ENCODE results near the gene TASOR. TPM values are rescaled to one million over a fixed set of nuclear protein-coding genes. Genes with fewer than 3 reads are reported as not detected.
"Not testable (repeated sequence)": the region's sequence is repeated elsewhere in the genome, so short reads cannot be mapped to it uniquely, and the experiment has no call there.

The TASOR gene
- total RNA-seq, 2 donors from 2014 or later, result 62.5 to 94.2 TPM

DNA sequence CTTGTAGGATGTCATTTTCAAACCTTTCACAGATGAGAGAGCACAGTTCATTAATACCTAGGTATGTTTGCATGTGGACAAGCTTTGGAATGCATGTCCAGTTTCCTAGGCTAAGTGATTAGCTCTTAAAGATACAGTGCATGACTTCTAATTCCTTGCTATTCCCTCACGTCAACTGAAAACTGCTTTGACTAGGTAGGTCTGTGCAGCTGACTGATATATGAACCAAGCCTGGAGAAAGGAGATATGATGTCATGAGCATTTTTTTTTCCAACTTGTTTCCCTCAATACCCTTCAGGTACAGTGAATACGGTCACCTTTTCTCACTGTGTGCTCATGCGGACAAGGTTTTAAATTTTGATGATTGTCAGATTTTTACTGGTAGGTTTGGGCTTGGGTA lies 41.6 kb upstream of the TASOR start:
- H3K27ac ChIP-seq (ENCODE audit: low read depth, low read length), result no peak overlapping the region
- H3K36me3 ChIP-seq (ENCODE audit: control insufficient read depth, insufficient read depth, low read length), result peaks cover 43% of the 10 kb centered on the region
- no peak for DNase-seq
- no peaks in the 10 kb centered on the region for H3K9me3 ChIP-seq (ENCODE audit: control insufficient read depth, low read length)
- H3K36me3 Mint-ChIP-seq (ENCODE audit: low read depth), result peaks cover 40% of the 10 kb centered on the region
- H3K27me3 ChIP-seq (ENCODE audit: control insufficient read depth, insufficient read depth, low read length, poor library complexity, severe bottlenecking), result no peaks in the 10 kb centered on the region
- no peaks in the 10 kb centered on the region for H3K27me3 Mint-ChIP-seq (ENCODE audit: insufficient read depth)
- H3K4me3 Mint-ChIP-seq, result no peak overlapping the region
- 88 to 96% methylated on average over 1 to 3 of the region's 3 CpGs for WGBS, 2 experiments (ENCODE audit: insufficient coverage in 1 of 2, insufficient read length in 1 of 2)
- H3K27ac Mint-ChIP-seq, result no peak overlapping the region
- no peaks in the 10 kb centered on the region for H3K4me1 ChIP-seq (ENCODE audit: control insufficient read depth, insufficient read depth, low read length)
- H3K4me1 Mint-ChIP-seq, result no peaks in the 10 kb centered on the region
- H3K9me3 Mint-ChIP-seq, result peaks cover 6% of the 10 kb centered on the region
- H3K9ac ChIP-seq (ENCODE audit: extremely low read depth, low read length, poor library complexity, severe bottlenecking), result no peak overlapping the region
- H3K4me3 ChIP-seq (ENCODE audit: low read length), result no peak overlapping the region
- TF ChIP-seq, protein P1, sequence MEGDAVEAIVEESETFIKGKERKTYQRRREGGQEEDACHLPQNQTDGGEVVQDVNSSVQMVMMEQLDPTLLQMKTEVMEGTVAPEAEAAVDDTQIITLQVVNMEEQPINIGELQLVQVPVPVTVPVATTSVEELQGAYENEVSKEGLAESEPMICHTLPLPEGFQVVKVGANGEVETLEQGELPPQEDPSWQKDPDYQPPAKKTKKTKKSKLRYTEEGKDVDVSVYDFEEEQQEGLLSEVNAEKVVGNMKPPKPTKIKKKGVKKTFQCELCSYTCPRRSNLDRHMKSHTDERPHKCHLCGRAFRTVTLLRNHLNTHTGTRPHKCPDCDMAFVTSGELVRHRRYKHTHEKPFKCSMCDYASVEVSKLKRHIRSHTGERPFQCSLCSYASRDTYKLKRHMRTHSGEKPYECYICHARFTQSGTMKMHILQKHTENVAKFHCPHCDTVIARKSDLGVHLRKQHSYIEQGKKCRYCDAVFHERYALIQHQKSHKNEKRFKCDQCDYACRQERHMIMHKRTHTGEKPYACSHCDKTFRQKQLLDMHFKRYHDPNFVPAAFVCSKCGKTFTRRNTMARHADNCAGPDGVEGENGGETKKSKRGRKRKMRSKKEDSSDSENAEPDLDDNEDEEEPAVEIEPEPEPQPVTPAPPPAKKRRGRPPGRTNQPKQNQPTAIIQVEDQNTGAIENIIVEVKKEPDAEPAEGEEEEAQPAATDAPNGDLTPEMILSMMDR (conservative IDR thresholded peaks at IDR 0.05), result no peak

DNA sequence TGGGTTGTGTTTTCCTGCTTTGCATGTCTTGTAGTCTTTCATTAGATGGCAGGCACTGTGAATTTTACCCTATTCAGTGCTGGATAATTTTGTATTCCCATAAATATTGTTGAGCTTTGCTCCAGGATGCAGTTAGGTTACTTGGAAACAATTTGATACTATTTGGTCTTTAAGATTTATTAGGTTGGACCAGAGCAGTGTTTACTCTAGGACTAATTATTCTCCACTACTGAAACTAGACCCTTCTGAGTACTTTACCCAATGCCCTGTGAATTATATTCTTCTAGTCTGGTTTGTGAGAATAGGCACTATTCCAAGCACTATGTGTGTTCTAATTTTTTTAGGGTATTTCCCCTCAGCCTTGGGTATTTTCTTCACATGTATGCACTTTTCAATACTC lies 37.8 kb upstream of the TASOR start:
- H3K9me3 Mint-ChIP-seq, result peaks cover 29% of the 10 kb centered on the region
- TF ChIP-seq, protein P1 (conservative IDR thresholded peaks at IDR 0.05), result no peak
- no peaks in the 10 kb centered on the region for H3K4me1 Mint-ChIP-seq
- Histone ChIP-seq H3K27me3 (ENCODE audit: control insufficient read depth, insufficient read depth, low read length, poor library complexity, severe bottlenecking) (no peaks in the 10 kb centered on the region), H3K4me1 (ENCODE audit: control insufficient read depth, insufficient read depth, low read length) (no peaks in the 10 kb centered on the region), H3K9me3 (ENCODE audit: control insufficient read depth, low read length) (no peaks in the 10 kb centered on the region), H3K36me3 (ENCODE audit: control insufficient read depth, insufficient read depth, low read length) (peaks cover 10% of the 10 kb centered on the region), H3K4me3 (ENCODE audit: low read length) (no peak overlapping the region), H3K9ac (ENCODE audit: extremely low read depth, low read length, poor library complexity, severe bottlenecking) (no peak overlapping the region), H3K27ac (ENCODE audit: low read depth, low read length) (no peak overlapping the region)
- H3K27ac Mint-ChIP-seq, result no peak overlapping the region
- no peak for DNase-seq
- no peaks in the 10 kb centered on the region for H3K27me3 Mint-ChIP-seq (ENCODE audit: insufficient read depth)
- H3K36me3 Mint-ChIP-seq (ENCODE audit: low read depth), result peaks cover 13% of the 10 kb centered on the region
- no peak overlapping the region for H3K4me3 Mint-ChIP-seq

DNA sequence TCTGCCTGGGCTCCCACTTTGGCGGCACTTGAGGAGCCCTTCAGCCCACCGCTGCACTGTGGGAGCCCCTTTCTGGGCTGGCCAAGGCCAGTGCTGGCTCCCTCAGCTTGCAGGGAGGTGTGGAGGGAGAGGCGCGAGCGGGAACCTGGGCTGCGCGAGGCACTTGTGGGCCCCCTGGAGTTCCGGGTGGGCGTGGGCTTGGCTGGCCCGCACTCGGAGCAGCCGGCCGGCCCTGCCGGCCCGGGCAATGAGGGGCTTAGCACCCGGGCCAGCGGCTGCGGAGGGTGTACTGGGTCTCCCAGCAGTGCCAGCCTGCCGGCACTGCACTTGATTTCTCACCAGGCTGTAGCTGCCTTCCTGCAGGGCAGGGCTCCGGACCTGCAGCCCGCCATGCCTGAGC lies 35.7 kb upstream of the TASOR start:
- not testable (repeated sequence) for H3K36me3 ChIP-seq (ENCODE audit: control insufficient read depth, insufficient read depth, low read length); H3K27me3 ChIP-seq (ENCODE audit: control insufficient read depth, insufficient read depth, low read length, poor library complexity, severe bottlenecking); H3K9ac ChIP-seq (ENCODE audit: extremely low read depth, low read length, poor library complexity, severe bottlenecking); H3K9me3 ChIP-seq (ENCODE audit: control insufficient read depth, low read length); H3K4me3 ChIP-seq (ENCODE audit: low read length); H3K27me3 Mint-ChIP-seq (ENCODE audit: insufficient read depth); H3K4me1 ChIP-seq (ENCODE audit: control insufficient read depth, insufficient read depth, low read length); H3K4me3 Mint-ChIP-seq; DNase-seq; H3K27ac ChIP-seq (ENCODE audit: low read depth, low read length); H3K27ac Mint-ChIP-seq; H3K36me3 Mint-ChIP-seq (ENCODE audit: low read depth); H3K4me1 Mint-ChIP-seq
- peaks cover 35% of the 10 kb centered on the region for H3K9me3 Mint-ChIP-seq
- WGBS, 2 experiments (ENCODE audit: insufficient coverage in 1 of 2, insufficient read length in 1 of 2), result 94 to 96% methylated on average over 14 to 21 of the region's 21 CpGs

DNA sequence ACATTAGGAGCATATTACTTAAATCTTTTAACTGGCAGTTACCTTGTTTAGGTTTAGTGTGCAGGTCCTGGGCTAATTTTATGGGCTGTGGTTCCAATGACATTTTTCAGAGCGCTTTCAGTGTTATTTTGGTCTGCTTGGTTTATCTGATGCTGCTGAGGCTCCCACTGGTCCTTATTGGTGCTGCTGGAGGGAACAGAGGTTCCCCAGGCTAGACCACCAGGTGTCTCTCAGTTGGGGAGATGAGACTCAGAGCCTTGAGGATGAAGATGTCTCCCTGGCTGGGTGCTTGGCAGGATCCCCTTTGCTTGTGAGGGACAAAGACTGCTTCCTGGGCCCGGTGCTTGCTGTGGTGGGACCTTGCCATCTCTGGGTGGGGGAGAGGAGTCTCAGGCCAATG lies 28.3 kb upstream of the TASOR start:
- no peaks in the 10 kb centered on the region for H3K36me3 ChIP-seq (ENCODE audit: control insufficient read depth, insufficient read depth, low read length)
- Mint-ChIP-seq H3K27ac (no peak overlapping the region), H3K4me3 (no peak overlapping the region), H3K4me1 (no peaks in the 10 kb centered on the region), H3K36me3 (ENCODE audit: low read depth) (no peaks in the 10 kb centered on the region), H3K27me3 (ENCODE audit: insufficient read depth) (no peaks in the 10 kb centered on the region), H3K9me3 (peaks cover 5% of the 10 kb centered on the region)
- H3K4me1 ChIP-seq (ENCODE audit: control insufficient read depth, insufficient read depth, low read length), result no peaks in the 10 kb centered on the region
- no peaks in the 10 kb centered on the region for H3K27me3 ChIP-seq (ENCODE audit: control insufficient read depth, insufficient read depth, low read length, poor library complexity, severe bottlenecking)
- WGBS, 2 experiments (ENCODE audit: insufficient coverage in 1 of 2, insufficient read length in 1 of 2), result 89 to 100% methylated on average over 1 to 2 of the region's 2 CpGs
- DNase-seq, result no peak
- TF ChIP-seq, protein P1 (conservative IDR thresholded peaks at IDR 0.05), result peak; percentile 30
- H3K27ac ChIP-seq (ENCODE audit: low read depth, low read length), result no peak overlapping the region
- H3K9ac ChIP-seq (ENCODE audit: extremely low read depth, low read length, poor library complexity, severe bottlenecking), result no peak overlapping the region
- H3K4me3 ChIP-seq (ENCODE audit: low read length), result no peak overlapping the region
- H3K9me3 ChIP-seq (ENCODE audit: control insufficient read depth, low read length), result peaks cover 7% of the 10 kb centered on the region
